GM21576 (cell line): Measurements from ENCODE around the gene ATXN2.
"Not testable (repeated sequence)": the region's sequence is repeated elsewhere in the genome, so short reads cannot be mapped to it uniquely, and the experiment has no call there.

ENCODE experiments used
- ATAC-seq: cut with Tn5 transposase; IDR thresholded peaks from one replicate; pipeline ENCODE4 v1.9.1; 2021; ENCODE audit warnings: mild to moderate bottlenecking, moderate library complexity; ENCODE audit not compliant: unreplicated experiment

Gene ATXN2

GRCh38 chr12:111598637-111599452 lies at the start of gene ATXN2:
ATXN2 (minus strand) TSS chr12:111599315; CDS start chr12:111599034, 281 bp downstream.
- ATAC-seq = peak; percentile 34

- no peak for ATAC-seq
Measured at GRCh38 chr12:111645433-111645832, 46.3 kb upstream of the ATXN2 start.

DNA sequence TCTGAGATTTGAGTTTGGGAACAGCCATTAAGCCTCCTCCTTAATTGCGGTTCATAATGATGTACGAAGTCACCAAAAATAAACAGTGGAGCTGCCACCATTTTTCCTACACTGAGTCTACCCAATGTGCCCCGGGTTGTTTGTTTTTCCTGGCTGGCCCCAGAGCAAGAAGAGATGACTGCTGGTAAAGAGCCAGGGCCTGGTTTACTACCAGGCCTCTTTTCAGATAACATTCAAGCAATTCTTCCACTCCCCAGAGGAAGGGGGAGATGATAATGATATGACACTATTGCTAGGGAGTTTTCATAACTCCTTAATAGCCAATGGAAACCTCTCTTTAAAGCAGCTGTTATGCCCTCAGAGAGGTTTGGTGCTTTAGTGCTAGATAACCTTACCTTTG lies 44.3 kb upstream of the ATXN2 start:
- ATAC-seq = no peak

DNA sequence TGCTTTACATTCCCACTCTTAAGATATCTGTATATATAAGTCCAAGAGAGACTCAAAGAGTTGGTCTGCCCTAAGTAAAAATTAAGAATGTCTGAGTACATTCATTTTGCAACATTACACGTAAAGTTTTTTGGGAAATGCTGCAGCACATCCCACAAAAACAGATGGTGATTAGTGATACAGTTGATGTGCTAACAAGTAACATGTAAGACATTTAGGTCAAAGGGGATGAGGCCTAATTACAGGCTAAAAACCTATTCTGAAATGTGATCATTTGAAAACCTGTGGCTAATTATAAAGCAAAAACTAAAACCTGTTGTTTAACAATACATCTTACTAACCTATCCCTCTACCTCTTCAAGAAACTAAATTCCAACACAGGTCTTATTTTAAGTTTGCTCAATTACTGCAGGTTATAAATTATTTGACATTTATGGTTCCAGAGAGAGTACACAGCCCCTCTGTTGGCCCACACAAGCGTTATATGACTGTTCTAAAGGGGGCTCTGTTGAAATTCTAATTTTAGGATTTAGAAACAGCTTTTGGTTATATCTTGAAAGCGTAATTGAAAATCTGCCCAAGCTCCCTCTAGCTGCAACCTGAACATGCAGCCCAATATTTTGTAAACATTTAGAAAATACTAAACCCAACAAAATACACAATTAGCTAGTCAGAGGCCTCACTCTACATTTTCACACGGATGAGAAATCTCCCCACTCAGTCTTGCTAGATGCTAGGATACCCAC lies 43.7 kb upstream of the ATXN2 start:
- no peak for ATAC-seq

- no peak for ATAC-seq
Measured at GRCh38 chr12:111640506-111640905, 41.4 kb upstream of the ATXN2 start.

DNA sequence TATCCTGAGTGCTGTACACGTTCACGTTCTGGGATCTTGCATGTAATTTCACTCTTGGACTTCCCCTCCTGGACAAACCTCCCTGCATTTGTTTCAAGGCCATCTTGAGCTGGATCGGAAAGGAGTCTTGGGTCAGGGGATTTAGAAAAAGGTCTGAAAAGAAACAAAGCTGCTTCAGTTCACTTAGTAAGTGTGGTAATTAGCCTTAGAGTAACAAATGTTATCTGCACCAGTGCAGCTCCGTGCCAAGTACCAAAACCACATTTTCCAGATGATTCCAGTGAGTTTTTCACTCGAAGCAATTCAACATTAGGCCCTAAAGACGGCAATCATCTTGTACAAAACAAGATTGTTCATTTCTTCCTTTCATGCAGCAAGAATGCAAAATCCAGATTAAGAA lies 39.4 kb upstream of the ATXN2 start:
- no peak for ATAC-seq

GRCh38 chr12:111636209-111636945 lies 37.3 kb upstream of the ATXN2 start:
- no peak for ATAC-seq

GRCh38 chr12:111635524-111635923 lies 36.4 kb upstream of the ATXN2 start:
- ATAC-seq = no peak

- no peak for ATAC-seq
Measured at GRCh38 chr12:111628505-111629260, 29.6 kb upstream of the ATXN2 start.

DNA sequence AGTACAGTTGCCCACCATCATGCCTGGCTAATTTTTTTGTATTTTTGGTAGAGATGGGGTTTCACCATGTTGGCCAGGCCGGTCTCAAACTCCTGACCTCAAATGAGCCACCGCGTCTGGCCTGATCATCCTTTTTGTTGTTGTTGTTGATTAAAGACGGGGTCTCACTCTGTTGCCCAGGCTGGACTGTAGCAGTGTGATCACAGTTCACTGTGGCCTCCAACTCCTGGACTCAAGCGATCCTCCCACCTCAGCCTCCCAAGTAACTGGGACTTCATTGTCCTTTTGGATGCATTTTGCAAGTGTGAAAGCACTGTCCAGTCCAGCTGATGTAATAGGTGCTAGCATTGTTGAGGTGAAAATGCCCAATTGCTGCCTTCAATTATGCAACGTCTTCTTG lies 27.1 kb upstream of the ATXN2 start:
- ATAC-seq = no peak

- no peak for ATAC-seq
Measured at GRCh38 chr12:111624540-111624939, 25.4 kb upstream of the ATXN2 start.

- ATAC-seq = not testable (repeated sequence)
Measured at GRCh38 chr12:111617841-111618240, 18.7 kb upstream of the ATXN2 start.

DNA sequence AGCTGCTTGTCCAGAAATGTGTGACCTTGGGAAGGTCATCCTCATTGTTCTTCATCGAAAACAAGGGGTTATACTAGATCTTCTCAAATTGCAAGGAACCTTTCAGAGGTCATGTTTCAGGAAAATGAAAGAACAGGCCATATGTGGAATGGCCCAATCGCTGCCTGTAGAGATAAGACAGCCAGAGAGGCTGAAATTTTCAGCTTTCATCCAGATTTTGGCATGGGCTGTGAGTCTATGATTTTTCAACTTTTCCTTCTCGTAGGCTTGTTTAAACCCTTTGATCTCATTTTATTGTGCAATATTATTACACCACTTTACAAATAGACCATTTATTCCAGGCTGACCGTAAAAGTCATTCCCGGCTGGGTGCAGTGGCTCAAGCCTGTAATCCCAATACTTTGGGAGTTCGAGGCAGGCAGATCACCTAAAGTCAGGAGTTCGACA lies 17.1 kb upstream of the ATXN2 start:
- ATAC-seq = no peak

DNA sequence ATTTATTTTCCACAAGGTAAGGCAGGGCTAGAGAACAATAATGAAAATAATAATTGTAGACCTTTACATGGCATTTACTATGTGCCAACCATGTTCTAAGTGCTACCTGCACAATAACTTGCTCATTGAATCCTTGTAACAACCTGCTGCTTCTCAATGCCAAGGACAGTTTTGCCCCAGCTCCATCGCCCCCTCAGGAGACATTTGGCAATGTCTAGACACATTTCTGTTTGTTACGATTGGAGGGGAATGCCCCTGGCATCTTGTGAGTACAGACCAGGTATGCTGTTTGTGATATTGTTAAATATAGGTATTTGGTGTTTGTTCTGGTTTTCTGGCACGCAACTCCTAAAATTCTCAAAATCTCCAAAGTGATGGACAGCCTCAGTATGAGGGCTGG lies 8.1 kb upstream of the ATXN2 start:
- ATAC-seq = no peak

GRCh38 chr12:111606767-111607230 lies 7.7 kb upstream of the ATXN2 start:
- no peak for ATAC-seq

DNA sequence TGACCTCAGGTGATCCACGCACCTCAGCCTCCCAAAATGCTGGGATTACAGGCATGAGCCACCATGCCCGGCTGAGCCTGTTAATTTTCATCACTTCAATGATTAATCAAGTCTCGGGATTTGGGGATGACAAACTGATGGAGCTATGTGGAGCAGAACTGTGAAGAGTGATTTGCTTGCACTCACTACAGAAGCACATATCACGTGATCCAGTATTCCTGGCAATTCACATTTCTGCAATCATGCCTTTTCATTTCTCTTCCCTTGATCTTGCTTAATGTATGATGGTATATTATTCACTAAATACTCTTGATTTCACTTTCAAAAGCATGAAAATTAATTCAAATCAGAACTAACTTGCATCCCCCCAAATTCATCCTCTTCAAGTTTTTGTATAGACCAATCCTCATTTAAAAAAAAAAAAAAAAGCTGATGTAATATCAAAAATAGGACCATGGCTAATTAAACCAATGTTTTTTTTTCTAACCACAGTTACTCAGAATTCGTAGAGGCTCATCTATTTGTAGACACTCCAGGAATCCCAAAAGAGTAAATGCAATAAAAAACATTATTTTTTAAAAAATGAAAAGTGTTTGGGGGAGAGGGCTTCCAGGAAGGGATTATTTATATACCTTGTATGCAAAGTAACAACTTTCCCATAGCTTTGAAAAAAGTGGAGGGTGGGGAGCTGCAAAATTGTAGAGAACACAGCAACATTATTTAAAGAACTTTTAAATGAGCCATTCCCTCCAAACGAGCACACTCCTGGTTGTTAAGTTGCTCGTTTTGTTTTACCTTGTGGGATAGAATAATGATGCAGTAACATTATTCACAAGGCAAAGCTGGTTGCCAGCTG lies 7.0 kb upstream of the ATXN2 start:
- no peak for ATAC-seq

DNA sequence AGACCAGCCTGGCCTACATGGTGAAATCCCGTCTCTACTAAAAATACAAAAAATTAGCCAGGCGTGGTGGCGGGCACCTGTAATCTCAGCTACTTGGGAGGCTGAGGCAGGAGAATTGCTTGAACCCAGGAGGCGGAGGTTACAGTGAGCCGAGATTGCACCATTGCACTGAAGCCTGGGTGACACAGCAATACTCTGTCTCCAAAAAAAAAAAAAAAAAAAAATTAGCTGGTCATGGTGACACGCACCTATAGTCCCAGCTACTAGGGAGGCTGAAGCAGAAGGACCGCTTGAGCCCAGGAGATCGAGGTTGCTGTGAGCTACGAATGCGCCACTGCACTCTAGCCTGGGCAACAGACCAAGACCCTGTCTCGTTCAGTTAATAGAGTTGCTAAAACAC lies 3.7 kb upstream of the ATXN2 start:
- ATAC-seq = not testable (repeated sequence)

DNA sequence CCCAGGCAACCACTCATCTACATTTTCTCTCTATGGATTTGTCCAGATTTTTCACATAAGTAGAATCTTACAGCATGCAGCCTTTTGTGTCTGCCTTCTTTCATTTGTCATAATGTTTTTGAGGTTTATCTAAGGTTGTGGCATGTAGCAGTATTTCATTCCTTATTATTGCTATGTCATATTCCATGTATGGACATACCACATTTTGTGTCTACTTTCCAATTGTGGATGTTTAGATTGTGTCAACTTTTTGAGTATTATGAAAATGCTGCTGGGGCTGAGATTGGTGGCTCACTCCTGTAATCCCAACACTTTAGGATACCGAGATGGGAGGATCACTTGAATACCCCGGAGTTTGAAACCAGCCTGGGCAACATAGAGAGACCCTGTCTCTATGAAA lies 3.2 kb upstream of the ATXN2 start:
- ATAC-seq = no peak

DNA sequence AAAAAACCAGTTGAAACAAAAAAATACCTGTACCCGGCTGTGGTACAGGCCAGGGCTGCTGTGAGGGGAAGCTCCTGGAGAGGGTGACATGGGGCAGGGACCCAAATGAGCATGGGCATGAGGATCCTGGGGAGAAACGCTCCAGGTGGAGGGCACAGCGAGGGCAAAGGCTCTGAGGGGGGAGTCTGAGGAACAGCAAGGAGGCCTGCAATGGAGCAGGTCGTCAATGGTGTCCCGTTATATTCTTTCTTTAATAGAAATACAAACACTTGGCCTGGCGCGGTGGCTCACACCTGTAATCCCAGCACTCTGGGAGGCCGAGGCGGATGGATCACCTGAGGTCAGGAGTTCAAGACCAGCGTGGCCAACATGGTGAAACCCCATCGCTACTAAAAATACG lies 1.9 kb upstream of the ATXN2 start:
- ATAC-seq = not testable (repeated sequence)

DNA sequence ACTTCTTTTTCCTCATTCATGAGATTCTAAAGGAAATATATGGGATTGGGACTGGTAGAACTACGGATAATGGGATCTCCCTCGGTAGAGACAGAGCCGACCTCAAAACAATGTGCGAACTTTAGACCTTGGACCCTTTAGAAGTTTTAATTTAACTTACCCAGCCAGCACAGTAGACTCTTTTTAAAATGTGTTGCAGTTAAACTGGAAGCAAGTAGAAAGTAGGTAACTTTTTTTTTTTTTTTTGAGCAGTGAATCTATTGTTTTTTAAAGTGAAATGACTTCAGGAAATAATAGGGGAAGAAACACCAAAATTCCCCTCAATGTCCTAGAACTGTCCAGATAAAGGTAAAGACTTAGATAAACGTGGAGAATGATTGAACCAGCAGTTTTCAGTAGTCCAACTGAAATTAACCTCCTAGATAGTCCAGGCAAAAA lies 1.1 kb upstream of the ATXN2 start:
- no peak for ATAC-seq
